ENCODE results near the gene TBL1XR1. TPM values are rescaled to one million over a fixed set of nuclear protein-coding genes. Genes with fewer than 3 reads are reported as not detected.

TBL1XR1 gene
- total RNA-seq, 1 experiment from 2014 or later, result 180 TPM

- no peak for TF ChIP-seq CTCF (IDR thresholded peaks at IDR 0.05 in 2 of 3, conservative IDR thresholded peaks at IDR 0.05 in 1 of 3; ENCODE audit: borderline replicate concordance in 1 of 3, insufficient read depth in 1 of 3, low read depth in 2 of 3, low read length in 2 of 3)
- TF ChIP-seq REST (IDR thresholded peaks at IDR 0.05; ENCODE audit: low read depth), result no peak
- no peak for TF ChIP-seq ZFX (IDR thresholded peaks at IDR 0.05)
- TF ChIP-seq CEBPB (IDR thresholded peaks at IDR 0.05; ENCODE audit: low read depth), result no peak
- no peak for TF ChIP-seq SIN3A (IDR thresholded peaks at IDR 0.05; ENCODE audit: low read depth)
- TF ChIP-seq EZH2phosphoT487 (IDR thresholded peaks at IDR 0.05; ENCODE audit: borderline replicate concordance), result no peak
- no peak for TF ChIP-seq SRF (IDR thresholded peaks at IDR 0.05; ENCODE audit: low read depth)
- Histone ChIP-seq H3K9me3 (ENCODE audit: control insufficient read depth in 1 of 2, insufficient read depth in 1 of 2, low read depth in 1 of 2, low read length in 2 of 2) (no peaks in the 10 kb centered on the region), H3K9me2 (ENCODE audit: insufficient read depth) (no peaks in the 10 kb centered on the region), H3K27ac (ENCODE audit: low read depth, low read length) (no peak overlapping the region), H3K36me3 (ENCODE audit: control insufficient read depth in 1 of 2, insufficient read depth in 2 of 2, low read length in 2 of 2) (no peaks in the 10 kb centered on the region), H3K79me2 (ENCODE audit: insufficient read depth, low read length) (peaks cover 98% of the 10 kb centered on the region), H2AFZ (ENCODE audit: low read depth, low read length, poor library complexity, severe bottlenecking) (no peak overlapping the region), H4K20me1 (ENCODE audit: insufficient read depth) (peaks cover 11% of the 10 kb centered on the region; the same call in 1 of the 2 replicates), H3K27me3 (ENCODE audit: insufficient read depth, low read length) (no peaks in the 10 kb centered on the region), H3K4me3 (replicated peaks in 1 of 2; ENCODE audit: low read depth in 1 of 2, low read length in 2 of 2) (no peak overlapping the region), H3K9ac (ENCODE audit: low read length) (no peak overlapping the region), H3K4me2 (ENCODE audit: low read length) (no peak overlapping the region), H3K4me1 (ENCODE audit: control insufficient read depth in 1 of 2, insufficient read depth in 2 of 2, low read length in 2 of 2) (no peaks in the 10 kb centered on the region)
- CTCF ChIA-PET, result no interaction called here
- RAD21 ChIA-PET (ENCODE audit: low non-redundant PET in 1 of 2, low total read pairs in 2 of 2, uncharacterized antibody in 2 of 2, unreplicated experiment in 2 of 2), result no interaction called here
- ATAC-seq (no peak), DNase-seq (ENCODE audit: low read depth, low spot score) (no peak)
- POLR2A ChIA-PET, result no interaction called here
- BruUV-seq (replicated peaks), result no TSS peak
- intact Hi-C loops (cut with micrococcal nuclease), result no loop called here
Observed at GRCh38 chr3:177093966-177094365, 103.3 kb downstream of the TBL1XR1 start.

Measured in HCT116 (cell line).